Prostate gland (tissue), 2 donors: Measurements from ENCODE around the gene RNF112.

Experiments used
- POLR2A ChIP-seq: fragments of 450-650 bp; IDR thresholded peaks from one replicate; pipeline ENCODE4 v1.6.1; 2016; ENCODE audit warnings: antibody characterized with exemption, mild to moderate bottlenecking
- TF ChIP-seq, protein P1 (sequence below), 4 experiments: fragments of 200-600 bp in 2 of 4; fragments of 450-650 bp in 2 of 4; sonication (generic) in 2 of 4; IDR thresholded peaks; 1 replicate in 3 of 4; 2 replicates in 1 of 4; pipeline ENCODE4 v1.5.1; 2016 to 2019; ENCODE audit warnings: antibody characterized with exemption in 4 of 4, mild to moderate bottlenecking in 2 of 4, moderate library complexity in 2 of 4

- TF ChIP-seq, protein P1, sequence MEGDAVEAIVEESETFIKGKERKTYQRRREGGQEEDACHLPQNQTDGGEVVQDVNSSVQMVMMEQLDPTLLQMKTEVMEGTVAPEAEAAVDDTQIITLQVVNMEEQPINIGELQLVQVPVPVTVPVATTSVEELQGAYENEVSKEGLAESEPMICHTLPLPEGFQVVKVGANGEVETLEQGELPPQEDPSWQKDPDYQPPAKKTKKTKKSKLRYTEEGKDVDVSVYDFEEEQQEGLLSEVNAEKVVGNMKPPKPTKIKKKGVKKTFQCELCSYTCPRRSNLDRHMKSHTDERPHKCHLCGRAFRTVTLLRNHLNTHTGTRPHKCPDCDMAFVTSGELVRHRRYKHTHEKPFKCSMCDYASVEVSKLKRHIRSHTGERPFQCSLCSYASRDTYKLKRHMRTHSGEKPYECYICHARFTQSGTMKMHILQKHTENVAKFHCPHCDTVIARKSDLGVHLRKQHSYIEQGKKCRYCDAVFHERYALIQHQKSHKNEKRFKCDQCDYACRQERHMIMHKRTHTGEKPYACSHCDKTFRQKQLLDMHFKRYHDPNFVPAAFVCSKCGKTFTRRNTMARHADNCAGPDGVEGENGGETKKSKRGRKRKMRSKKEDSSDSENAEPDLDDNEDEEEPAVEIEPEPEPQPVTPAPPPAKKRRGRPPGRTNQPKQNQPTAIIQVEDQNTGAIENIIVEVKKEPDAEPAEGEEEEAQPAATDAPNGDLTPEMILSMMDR (IDR thresholded peaks at IDR 0.05): no peak
- no peak for TF ChIP-seq POLR2A
These were observed 35.3 kb upstream of the RNF112 start for GRCh38 chr17:19375732-19376131.
